ENCODE measurements around the gene GPR132.
"Not testable (repeated sequence)": the region's sequence is repeated elsewhere in the genome, so short reads cannot be mapped to it uniquely, and the experiment has no call there.

Gene GPR132

DNA sequence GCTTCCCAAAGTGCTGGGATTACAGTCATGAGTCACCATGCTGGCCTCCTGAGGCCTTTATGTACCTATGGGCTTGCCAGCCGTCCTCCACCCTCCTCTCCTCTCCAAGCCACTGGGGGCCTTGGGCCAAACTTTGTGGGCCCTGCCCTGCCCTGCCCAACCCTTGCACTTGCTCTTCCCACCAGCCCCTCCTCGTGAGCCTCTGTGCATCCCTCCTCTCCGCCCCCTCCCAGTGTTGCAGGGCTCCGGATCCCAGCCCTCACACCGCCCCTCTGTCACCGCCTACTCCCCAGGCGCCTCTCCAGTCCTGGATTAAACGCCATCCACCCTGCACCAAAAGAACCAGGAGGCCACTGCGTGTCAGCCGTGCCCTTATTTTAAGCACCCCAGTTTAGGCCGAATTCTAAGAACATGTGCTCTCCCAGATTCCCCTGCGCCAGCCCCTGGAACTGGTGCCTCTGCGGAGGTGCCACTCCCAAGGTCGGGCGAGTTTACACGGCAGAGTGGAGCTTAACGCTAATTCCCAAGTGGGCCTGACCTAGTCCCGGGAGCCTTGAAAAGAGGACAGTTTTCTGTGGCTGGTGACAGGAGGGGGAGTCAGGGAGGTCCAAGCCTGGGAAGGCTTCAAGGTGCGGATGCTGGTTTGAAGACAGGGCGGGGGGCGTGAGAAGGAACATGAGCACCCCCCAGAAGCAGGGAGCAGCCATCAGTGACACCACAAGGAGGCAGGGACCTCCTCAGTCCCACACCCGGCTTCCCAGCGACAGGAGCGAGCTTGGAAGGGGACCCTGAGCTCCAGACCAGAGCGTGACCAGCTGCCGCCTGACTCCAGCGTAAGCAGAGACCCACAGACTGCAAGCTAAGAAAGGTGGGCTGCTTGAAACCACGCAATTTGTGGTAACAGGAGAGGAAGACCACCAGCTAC, 23.1 kb downstream of the GPR132 start:
- no peak for DNase-seq (ENCODE audit: low spot score)

DNA sequence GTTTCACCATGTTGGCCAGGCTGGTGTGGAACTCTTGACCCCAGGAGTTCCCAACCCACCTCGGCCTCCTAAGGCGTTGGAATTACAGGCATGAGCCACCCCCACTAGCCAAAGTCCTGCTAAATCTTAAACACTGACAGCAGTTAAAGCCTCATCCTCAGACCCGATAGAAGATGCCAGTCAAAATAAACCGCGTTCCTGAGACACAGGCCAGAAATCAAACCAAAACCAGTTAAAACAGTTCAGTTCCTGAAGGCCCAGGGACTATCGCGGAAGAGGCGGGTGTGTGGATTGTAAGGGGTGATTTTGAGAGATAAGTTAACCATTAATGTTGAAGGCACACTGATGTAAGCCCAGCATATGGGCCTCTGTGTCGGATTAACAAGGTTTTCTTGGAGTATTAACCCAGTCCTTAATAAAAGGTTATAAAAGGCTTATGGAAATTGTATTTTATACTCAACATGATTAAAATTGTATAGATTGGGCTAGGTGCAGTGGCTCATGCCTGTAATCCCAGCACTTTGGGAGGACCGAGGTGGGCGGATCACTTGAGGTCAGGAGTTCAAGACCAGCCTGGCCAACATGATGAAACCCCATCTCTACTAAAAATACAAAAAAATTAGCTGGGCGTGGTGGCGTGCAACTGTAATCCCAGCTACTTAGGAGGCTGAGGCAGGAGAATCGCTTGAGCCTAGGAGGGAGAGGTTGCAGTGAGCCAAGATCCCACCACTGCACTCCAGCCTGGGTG, 25.6 kb downstream of the GPR132 start:
- no peak for DNase-seq (ENCODE audit: low spot score)

GRCh38 chr14:105035616-105036015, 29.6 kb downstream of the GPR132 start:
- not testable (repeated sequence) for DNase-seq (ENCODE audit: low spot score)

DNA sequence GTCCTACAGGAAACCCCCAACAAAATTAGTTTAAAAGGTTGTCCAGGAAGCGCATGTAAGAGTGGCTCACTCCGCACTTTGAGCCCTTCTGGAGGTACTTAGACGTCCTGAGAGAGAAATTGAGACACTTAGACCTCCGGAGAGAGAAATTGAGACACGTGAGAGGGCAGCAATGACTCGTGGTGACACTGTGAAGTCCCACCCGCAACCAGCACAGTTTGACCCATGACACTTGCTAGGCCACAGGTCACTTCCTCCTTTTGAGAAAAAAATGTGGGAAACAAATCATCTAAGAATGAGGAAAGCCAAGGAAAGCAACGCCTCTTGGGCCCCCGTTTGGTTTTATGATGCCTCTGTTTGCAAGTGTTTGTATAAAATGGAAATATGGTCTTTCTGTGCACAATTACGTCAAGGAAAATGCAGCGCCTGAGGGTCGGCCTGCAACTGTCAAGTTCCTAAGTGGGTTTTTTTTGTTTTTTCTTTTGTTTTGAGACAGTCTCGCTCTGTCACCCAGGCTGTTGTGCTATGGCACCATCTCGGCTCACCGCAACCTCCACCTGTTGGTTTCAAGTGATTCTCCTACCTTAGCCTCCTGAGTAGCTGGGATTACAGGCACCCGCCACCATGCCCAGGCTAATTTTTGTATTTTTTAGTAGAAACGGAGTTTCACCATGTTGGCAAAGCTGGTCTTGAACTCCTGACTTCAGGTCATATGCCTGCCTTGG, 30.8 kb downstream of the GPR132 start:
- DNase-seq (ENCODE audit: low spot score) = no peak

DNA sequence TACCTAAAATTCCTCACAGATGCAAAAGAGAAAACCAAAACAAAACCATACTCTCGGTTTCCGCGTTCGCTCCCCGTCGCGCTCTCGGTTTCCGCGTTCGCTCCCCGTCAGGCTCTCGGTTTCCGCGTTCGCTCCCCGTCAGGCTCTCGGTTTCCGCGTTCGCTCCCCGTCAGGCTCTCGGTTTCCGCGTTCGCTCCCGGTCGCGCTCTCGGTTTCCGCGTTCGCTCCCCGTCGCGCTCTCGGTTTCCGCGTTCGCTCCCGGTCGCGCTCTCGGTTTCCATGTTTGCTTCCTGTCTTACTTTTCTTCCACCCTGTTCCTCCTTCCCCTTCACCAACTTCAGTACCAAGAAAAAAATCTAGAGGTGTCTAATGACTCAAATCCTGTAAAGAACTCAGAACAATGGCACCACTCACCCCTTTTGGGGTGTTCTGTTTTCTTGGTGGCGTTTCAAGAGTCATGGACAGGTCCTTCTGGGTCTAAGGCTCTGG, 31.8 kb downstream of the GPR132 start:
- not testable (repeated sequence) for DNase-seq (ENCODE audit: low spot score)

- not testable (repeated sequence) for DNase-seq (ENCODE audit: low spot score)
These were observed 32.8 kb downstream of the GPR132 start for GRCh38 chr14:105032451-105032901.

DNA sequence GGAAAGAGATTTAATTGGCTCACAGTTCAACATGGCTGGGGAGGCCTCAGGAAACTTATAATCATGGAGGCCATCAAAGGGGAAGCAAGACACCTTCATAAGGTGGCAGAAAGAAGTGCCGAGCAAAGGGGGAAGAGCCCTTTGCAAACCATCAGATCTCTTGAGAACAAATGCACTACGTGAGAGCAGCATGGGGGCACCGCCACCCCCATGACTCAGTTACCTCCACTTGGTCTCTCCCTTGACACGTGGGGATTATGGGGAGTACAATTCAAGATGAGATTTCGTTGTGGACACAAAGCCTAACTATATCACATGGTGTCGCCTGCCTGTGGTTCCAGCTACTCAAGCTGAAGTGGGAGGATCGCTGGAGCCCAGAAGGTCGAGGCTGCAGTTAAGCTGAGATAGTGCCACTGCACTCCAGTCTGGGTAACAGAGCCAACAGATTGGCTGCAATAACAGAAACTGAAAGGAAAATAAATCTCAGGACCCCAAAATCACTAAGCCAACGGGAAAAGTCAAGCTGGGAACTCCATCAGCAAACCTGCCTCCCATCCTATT, 34.3 kb downstream of the GPR132 start:
- DNase-seq (ENCODE audit: low spot score) = no peak

GRCh38 chr14:105030194-105030593, 35.0 kb downstream of the GPR132 start:
- DNase-seq (ENCODE audit: low spot score) = no peak

DNA sequence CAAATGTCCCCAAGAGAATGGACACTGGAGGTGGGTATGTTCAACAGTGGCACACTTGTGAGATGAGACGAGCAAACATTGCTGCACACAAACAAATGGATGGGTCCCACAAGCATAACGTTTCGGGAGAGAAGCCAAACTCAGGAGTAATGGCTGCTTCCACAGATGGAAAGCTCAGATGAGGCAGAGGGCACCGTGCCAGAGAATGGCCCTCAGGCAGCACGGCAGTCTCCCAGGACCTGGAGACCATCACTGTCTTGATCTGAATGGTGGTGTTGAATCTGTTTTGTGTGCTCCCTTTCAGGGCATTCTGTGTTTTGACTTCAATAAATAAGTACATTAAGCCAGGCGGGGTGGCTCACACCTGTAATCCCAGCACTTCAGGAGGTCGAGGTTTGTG, 35.8 kb downstream of the GPR132 start:
- no peak for DNase-seq (ENCODE audit: low spot score)

DNA sequence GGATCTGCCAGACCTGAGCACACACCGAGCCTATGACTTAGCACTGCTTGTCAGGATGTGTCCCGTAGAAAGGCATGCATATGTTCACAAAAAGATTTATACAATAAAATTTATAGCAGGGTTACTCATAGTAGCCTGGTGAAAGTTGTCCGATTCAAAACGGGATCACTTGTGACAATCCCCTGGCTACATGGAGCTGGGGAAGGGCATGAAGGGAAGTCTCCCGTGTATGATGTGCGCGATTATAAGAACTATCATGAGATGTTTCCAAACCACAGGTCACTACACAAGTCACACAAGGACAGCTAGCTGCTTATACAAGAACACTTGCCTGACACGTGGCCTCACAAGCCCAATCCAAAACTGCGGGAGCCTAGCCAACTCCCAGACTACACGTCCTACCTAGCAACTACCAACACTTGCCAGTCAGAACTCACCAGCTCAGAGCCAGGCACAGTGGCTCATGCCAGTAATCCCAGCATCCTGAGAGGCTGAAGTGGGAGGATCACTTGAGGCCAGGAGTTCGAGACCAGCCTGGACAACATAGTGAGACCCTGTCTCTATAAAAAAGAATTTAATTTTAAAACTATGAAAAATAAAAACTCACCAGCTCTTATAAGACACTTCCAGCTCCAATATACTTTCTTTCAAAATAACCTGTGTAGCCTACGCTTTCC, 36.8 kb downstream of the GPR132 start:
- no peak for DNase-seq (ENCODE audit: low spot score)

DNA sequence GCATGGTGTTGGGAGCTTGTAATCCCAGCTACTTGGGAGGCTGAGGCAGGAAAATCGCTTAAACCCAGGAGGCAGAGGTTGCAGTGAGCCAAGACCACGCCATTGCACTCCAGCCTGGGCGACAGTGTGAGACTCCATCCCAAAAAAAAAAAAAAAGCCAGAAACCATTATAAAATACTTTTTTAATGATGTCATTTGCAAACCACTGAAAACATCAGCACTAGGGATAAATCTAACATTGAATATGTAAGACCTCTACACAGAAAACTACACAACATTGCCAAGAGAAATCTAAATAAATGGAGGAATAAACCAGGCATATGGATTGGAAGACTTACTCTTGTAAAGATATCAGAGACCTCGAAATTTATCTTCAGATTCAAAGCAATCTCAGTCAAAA, 37.5 kb downstream of the GPR132 start:
- not testable (repeated sequence) for DNase-seq (ENCODE audit: low spot score)

DNA sequence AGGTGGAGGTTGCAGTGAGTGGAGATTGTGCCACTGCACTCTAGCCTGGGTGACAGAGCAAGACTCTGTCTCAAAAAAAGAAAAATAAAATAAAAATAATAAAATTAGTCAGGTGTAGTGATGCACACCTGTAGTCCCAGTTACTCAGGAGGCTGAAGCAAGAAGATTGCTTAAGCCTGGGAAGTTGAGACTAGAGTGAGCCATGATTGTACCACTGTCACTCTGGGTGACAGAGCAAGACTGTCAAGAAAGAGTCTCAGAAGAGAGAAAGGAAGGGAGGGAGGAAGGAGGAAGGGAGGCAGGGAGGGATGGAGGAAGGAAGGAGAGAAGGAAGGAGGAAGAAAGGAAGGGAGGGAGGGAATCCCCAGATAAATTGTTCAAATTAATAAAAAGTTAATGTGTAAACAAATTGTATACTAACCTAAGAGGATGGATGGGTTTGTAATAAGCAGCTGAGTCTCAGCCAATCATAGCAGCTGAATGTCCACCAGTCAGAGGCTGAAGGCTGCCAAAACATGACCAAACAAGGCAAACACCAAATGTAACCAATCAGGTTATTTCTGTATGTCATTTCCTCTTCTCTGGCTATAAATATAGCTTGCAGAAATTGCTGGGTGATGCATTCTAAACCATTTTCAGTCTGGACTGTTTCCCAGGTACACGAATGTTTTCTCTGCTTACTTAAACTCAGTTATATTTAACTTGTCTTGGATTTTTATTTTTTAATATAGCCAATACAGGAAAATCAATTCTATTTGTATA, 38.2 kb downstream of the GPR132 start:
- DNase-seq (ENCODE audit: low spot score) = peak; percentile 38

GRCh38 chr14:105026033-105026785, 39.0 kb downstream of the GPR132 start:
- no peak for DNase-seq (ENCODE audit: low spot score)

GRCh38 chr14:105025429-105025828, 39.8 kb downstream of the GPR132 start:
- no peak for DNase-seq (ENCODE audit: low spot score)

DNA sequence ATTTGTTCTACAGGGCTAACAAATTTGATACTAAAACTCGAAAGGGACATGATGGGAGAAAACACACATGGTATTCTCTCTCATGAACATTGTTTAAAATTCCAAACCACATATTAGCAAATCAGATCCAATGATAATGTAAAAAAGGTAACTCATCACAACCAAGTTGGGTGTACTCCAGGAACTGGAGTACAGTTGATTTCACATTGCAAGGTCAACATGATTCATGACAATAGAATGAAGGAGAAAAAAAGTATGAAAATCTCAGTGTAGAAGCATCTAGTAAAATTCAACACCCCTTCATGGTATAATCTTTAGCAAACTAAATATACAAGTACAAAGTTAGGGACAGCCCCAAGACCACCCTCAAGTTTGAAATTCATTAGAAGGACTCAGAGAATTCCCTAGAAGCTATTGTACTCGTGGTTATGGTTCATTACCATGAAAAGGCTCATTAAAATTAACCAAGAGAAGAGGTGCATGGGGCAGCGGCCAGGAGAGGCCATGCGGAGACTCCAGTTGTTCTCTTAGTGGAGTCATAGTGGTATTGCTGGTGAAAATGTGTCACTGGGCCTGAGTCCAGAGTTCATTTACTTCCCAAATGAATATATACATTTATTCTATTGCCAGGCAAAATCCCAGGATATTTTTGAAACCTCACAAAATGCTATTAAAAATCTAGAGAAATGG, 41.3 kb downstream of the GPR132 start:
- DNase-seq (ENCODE audit: low spot score) = peak; percentile 40

- no peak for DNase-seq (ENCODE audit: low spot score)
These were observed 42.1 kb downstream of the GPR132 start for GRCh38 chr14:105023144-105023543.

- no peak for DNase-seq (ENCODE audit: low spot score)
These were observed 43.0 kb downstream of the GPR132 start for GRCh38 chr14:105022276-105022670.

- DNase-seq (ENCODE audit: low spot score) = peak; percentile 29
These were observed 43.5 kb downstream of the GPR132 start for GRCh38 chr14:105021656-105022275.

Measured in GM03348 (cell line).